Fibroblast of villous mesenchyme (primary cell): ENCODE measurements around the gene CLSTN3. TPM values are rescaled to one million over a fixed set of nuclear protein-coding genes. Genes with fewer than 3 reads are reported as not detected.

Experiments used
- DNase-seq: peaks from one replicate; pipeline ENCODE4 v3.0.0-alpha.2; 2010; ENCODE audit warnings: low read depth
- H3K4me3 ChIP-seq: 2 replicates; pipeline ENCODE4 v1.5.1; 2011; ENCODE audit warnings: low read depth, mild to moderate bottlenecking, low read length
- CTCF ChIP-seq: IDR thresholded peaks from 2 replicates; pipeline ENCODE4 v1.5.1; 2012; ENCODE audit warnings: low read depth, mild to moderate bottlenecking, low read length; ENCODE audit not compliant: insufficient read depth
- total RNA-seq: library from RNA; depleted of rRNA; stranded (reverse); fragments of >200 nt; gene quantifications from 2 replicates; pipeline ENCODE4 v1.2.3, GENCODE V29; 2012

CLSTN3 gene
- total RNA-seq, 1 donor, result 19.0 TPM

DNA sequence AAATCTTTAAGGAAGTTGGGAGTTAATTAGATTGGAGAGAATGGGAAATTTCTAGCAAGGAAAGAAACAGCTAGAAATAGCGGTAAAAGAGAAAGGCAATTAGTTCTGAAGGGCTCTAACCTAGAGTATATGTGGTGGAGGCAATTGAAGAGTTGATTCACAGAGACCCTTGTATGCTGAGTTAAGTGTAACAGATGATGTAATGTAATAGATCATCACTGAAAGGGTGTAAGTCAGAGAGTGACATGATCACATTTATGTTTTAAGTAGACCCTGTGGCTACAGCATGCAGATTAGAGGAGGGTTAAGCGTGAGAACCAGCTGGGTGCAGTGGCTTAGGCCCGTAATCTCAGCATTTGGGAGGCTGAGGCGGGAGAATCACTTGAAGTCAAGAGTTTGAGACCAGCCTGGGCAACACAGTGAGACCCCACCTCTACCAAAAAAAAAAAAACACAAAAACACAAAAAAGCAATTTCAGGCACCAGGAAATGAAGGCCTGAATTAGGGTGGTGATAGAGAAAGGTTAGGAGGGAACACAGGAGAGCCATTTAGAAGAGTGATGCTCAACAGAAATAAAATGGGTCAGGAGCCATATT, 4.4 kb upstream of the CLSTN3 start:
- H3K4me3 ChIP-seq, result no peak overlapping the region
- no peak for TF ChIP-seq CTCF
- DNase-seq, result no peak

- TF ChIP-seq CTCF, result no peak
- DNase-seq, result no peak
- no peak overlapping the region for H3K4me3 ChIP-seq
Measured at GRCh38 chr12:7127916-7128626, 2.1 kb upstream of the CLSTN3 start.

DNA sequence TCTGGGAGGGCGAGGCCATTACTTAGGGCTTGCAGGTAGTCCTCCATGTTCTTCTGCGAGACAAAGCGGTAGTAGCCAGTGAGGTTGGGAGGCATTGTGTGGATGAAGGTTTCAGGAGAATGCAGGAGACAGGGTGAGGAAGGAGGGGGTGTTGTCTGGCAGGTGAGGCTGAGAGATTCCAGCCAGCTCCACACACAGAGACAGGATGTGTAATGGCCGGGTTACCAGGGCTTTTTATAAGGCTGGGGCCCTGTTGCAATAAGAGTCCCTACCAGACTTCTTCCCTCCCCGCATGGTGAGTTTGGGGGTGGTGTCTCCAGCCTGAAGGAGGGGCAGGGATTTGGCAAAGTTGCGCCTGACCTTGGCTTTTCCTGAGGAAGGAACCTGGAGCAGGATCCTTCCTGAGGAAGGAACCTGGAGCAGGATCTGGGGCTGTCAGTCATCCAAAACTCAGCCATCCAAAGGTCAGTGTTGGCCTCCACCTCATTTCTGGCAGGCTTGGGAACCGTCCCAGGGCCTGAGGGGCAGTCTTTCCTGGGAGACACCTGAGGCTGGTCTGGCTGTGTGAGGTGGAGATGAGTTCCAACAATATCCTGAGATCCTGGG, 1.4 kb upstream of the CLSTN3 start, which contains the start of gene RBP5:
RBP5 (minus strand) TSS at position 209 of the 606 bp plus-strand sequence; CDS start at position 95, 114 bp downstream.
- H3K4me3 ChIP-seq, result peak within 1 kb of the TSS; percentile 74
- TF ChIP-seq CTCF, result no peak
- DNase-seq, result no peak

DNA sequence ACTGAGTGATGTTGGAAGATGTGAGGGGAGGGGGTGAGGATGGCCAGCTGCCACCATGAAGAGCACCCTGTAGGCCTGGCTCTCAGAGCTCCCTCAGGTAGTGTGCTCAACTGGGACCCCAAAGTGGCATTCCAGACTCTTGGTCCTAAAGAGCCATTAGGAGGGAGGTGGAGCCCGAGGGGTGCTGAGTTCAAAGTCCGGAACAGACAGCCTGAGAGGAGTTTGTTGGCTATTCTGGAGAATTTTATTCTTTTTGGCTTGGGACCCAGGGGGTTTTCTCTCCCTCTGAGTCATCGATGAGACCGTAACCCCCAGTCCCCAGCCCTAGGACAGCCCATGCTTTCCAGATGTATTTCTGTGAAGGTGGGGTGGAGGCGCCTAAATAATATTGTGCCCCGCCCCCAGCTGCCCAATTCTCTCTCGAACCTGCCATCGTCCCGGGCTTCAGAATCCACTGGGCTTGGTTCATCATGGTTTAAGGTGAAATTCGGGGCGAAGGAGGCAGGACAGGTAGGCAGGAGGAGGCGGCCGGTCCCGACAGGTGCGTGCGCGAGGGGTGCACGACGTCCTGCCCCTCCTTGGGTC, 792 bp upstream of the CLSTN3 start:
- DNase-seq, result no peak
- peak overlapping the region; percentile 74 for H3K4me3 ChIP-seq

DNA sequence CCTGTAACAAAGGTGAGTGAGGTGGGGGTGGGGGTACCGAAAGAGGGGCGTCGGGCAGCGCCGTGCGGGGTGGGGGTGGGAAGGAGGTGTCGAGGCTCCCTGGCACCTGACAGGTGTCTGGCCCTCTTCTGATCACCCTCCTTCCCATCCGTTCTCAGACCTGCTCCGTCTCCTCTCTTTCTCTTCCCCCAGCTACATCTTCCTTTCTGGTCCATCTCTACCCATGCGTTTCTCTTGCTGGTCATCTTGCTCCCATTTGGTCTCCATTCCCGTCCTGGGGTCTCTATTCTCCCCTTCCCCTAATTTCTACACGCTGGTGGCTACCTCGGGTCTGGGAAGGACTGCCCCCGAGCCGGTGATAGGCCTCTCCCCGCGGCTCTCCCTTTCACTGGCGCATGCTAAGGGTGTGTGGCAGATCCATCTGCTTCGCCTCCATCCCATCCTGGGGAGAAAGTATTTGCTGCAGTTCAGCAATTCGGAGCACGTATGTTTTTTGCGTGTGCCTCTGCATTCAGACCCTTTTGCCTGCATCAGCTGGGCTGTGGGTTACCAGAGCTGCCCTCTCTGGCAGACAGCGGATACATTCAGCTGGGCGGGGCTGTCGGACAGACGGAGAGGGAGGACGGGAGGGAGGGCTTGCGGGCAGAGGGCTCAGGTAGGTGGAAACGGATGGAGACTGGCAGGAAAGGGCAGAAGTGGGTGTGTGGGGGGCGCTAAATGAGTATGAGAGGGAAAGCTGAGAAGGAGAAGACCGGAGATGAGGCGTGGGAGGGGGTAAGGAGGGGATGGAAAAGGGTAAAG, 730 bp downstream of the CLSTN3 start:
- DNase-seq, result peak; percentile 40
- H3K4me3 ChIP-seq, result peak overlapping the region; percentile 74

More for the DNA sequence above, 792 bp upstream of the CLSTN3 start:
- no peak for TF ChIP-seq CTCF

More for the DNA sequence above, 730 bp downstream of the CLSTN3 start:
- no peak for TF ChIP-seq CTCF
